Mesothelial cell of epicardium (in vitro differentiated cells): ENCODE data around the gene MACROD2. TPM values are rescaled to one million over a fixed set of nuclear protein-coding genes. Genes with fewer than 3 reads are reported as not detected.
A peak's percentile ranks its signal among the peaks of the same experiment; 100 is the strongest.

Experiments
- DNase-seq, 2 experiments: peaks; one replicate each; pipeline ENCODE4 v3.0.0; 2021; ENCODE audit warnings: low spot score in 2 of 2; ENCODE audit not compliant: unreplicated experiment in 2 of 2
- H3K27ac Mint-ChIP-seq: 2 replicates; pipeline ENCODE4 v1.8.0; 2021; ENCODE audit warnings: mixed read lengths
- H3K27me3 Mint-ChIP-seq: 2 replicates; pipeline ENCODE4 v1.8.0; 2021; ENCODE audit warnings: low read depth, mixed read lengths
- H3K36me3 Mint-ChIP-seq: 2 replicates; pipeline ENCODE4 v1.8.0; 2021; ENCODE audit warnings: mixed read lengths
- H3K4me1 Mint-ChIP-seq: 2 replicates; pipeline ENCODE4 v1.8.0; 2021; ENCODE audit warnings: mixed read lengths
- H3K4me3 Mint-ChIP-seq: 2 replicates; pipeline ENCODE4 v1.8.0; 2021; ENCODE audit warnings: mild to moderate bottlenecking, moderate library complexity, mixed read lengths
- H3K9me3 Mint-ChIP-seq: 2 replicates; pipeline ENCODE4 v1.8.0; 2021; ENCODE audit warnings: mixed read lengths
- CTCF ChIP-seq: fragments of 200-600 bp; sonication (generic); IDR thresholded peaks from one replicate; pipeline ENCODE4 v1.5.0; 2021; ENCODE audit warnings: antibody characterized with exemption; ENCODE audit not compliant: unreplicated experiment
- total RNA-seq: library from RNA; stranded (reverse); gene quantifications from 3 replicates; pipeline ENCODE4 v1.2.1, GENCODE V29; 2021

Gene MACROD2
- total RNA-seq, 1 donor from 2014 or later = 10.0 TPM

GRCh38 chr20:15248618-15249395 is 1253.5 kb downstream of the MACROD2 start:
- no peak for DNase-seq
- TF ChIP-seq CTCF = no peak
- Mint-ChIP-seq H3K4me3 (no peak overlapping the region), H3K27me3 (no peaks in the 10 kb centered on the region), H3K9me3 (peaks cover 17% of the 10 kb centered on the region), H3K27ac (no peak overlapping the region), H3K4me1 (peaks cover 8% of the 10 kb centered on the region), H3K36me3 (no peaks in the 10 kb centered on the region)

DNA sequence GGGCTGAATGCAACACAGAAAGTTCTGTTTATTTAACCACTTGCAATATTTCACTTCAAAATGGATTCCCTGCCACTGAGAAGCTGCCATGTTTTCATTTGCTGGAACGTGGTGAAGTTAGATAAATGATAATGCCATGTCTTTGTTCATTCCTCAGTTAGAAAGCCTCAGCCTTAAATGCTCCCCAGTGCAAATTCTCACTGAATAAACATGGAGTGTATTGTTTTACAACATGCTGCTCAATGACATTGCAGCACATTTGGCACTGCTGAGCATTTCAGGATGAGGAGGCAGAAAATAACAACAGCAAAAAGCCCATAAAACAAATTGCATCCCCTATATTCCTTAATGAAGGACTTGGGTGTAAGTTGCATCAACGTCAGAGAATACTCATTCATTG is 1255.9 kb downstream of the MACROD2 start:
- Mint-ChIP-seq H3K4me1 (peaks cover 30% of the 10 kb centered on the region), H3K4me3 (no peak overlapping the region), H3K27ac (no peak overlapping the region), H3K27me3 (no peaks in the 10 kb centered on the region), H3K9me3 (peaks cover 21% of the 10 kb centered on the region), H3K36me3 (no peaks in the 10 kb centered on the region)
- TF ChIP-seq CTCF = no peak
- no peak for DNase-seq

DNA sequence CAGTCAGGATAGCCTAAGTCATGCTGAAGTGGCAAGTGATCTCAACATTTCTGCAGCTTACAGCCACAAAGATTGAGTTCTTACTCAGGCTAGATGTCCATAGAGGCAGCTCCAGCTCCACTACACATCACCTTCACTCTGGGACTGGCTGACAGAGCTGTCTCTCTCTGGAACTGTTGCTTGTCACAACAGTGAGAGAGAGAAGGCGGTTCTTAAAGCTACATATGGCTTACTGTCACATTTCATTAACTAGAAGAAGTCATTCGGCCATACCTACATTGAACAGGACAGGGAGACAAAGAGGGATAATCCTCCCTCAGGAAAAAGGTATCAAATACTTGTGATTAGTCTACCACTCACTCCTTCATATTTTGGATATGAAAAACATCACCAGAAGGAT is 1257.0 kb downstream of the MACROD2 start:
- no peak overlapping the region for H3K27ac Mint-ChIP-seq
- no peaks in the 10 kb centered on the region for H3K27me3 Mint-ChIP-seq
- H3K9me3 Mint-ChIP-seq = peaks cover 21% of the 10 kb centered on the region
- TF ChIP-seq CTCF = no peak
- no peak for DNase-seq
- H3K4me3 Mint-ChIP-seq = no peak overlapping the region
- peaks cover 41% of the 10 kb centered on the region for H3K4me1 Mint-ChIP-seq
- H3K36me3 Mint-ChIP-seq = no peaks in the 10 kb centered on the region

- Mint-ChIP-seq H3K27ac (peak overlapping the region; percentile 20), H3K4me3 (no peak overlapping the region), H3K9me3 (peaks cover 21% of the 10 kb centered on the region), H3K4me1 (peaks cover 48% of the 10 kb centered on the region), H3K27me3 (no peaks in the 10 kb centered on the region), H3K36me3 (no peaks in the 10 kb centered on the region)
- no peak for TF ChIP-seq CTCF
- DNase-seq = no peak
Measured at GRCh38 chr20:15253431-15253830, 1258.1 kb downstream of the MACROD2 start.

DNA sequence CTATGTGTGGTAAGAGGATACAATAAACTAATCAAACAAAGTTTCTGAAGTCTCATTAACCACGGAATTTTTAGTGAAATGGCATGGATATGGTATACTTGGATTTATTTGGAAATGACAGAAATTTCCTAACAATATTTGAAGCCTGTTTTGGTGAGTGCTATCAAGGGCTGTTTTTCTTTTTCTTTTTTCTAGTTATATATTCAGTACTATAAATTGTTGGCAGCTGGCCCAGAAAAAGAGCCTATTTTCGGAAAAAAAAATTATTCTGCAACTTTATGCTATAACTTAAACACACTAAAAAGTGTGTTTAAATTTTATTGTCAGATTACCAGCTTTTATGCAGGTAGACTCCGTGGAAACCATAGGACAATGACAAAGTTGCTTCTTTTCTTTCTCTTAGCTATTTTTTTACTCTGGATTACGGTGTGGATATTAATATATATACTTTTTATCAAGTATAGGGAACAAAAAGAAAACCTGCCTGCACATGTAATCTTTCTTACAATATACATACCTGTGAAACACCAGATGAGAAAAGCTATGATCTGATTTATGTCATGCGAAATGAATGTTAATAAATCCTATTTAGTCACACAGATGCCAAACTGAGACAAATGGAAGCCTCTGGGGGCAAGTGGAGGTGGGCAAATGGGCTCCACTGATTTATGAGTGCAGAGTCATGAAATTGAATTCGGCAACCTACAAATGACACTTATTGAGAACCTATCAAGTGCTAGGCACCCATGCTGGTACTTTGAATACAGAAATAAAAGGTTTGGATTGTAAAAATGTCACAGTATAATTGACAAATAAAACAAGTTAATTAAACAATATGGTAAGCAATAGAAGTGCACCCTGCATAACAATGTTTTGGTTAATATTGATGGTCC is 1261.6 kb downstream of the MACROD2 start:
- TF ChIP-seq CTCF = no peak
- Mint-ChIP-seq H3K36me3 (no peaks in the 10 kb centered on the region), H3K27ac (peak overlapping the region; percentile 74), H3K4me1 (peaks cover 50% of the 10 kb centered on the region), H3K4me3 (no peak overlapping the region), H3K27me3 (no peaks in the 10 kb centered on the region), H3K9me3 (peaks cover 15% of the 10 kb centered on the region)
- no peak for DNase-seq
